Activated CD4-positive, CD25-positive, alpha-beta regulatory T cell treated with anti-CD3 and anti-CD28 coated beads, Interleukin-2, amount 50 U/mL, for 16 hours (primary cell): Measurements from ENCODE around the gene PIK3R6.
"Not testable (repeated sequence)": the region's sequence is repeated elsewhere in the genome, so short reads cannot be mapped to it uniquely, and the experiment has no call there.

Experiments
- DNase-seq: peaks from one replicate; pipeline ENCODE4 v3.0.0-alpha.2; 2020; ENCODE audit warnings: low read depth, low spot score

The PIK3R6 gene

GRCh38 chr17:8828517-8828875, 39.0 kb downstream of the PIK3R6 start:
- no peak for DNase-seq

- DNase-seq: no peak
Measured at GRCh38 chr17:8826808-8827435, 40.6 kb downstream of the PIK3R6 start.

GRCh38 chr17:8825802-8826201, 41.7 kb downstream of the PIK3R6 start:
- DNase-seq: no peak

- no peak for DNase-seq
Measured at GRCh38 chr17:8823279-8823678, 44.2 kb downstream of the PIK3R6 start.

GRCh38 chr17:8822401-8823035, 45.0 kb downstream of the PIK3R6 start:
- no peak for DNase-seq

GRCh38 chr17:8821446-8822105, 45.9 kb downstream of the PIK3R6 start:
- DNase-seq: no peak

GRCh38 chr17:8820311-8821010, 47.0 kb downstream of the PIK3R6 start:
- no peak for DNase-seq

- no peak for DNase-seq
Measured at GRCh38 chr17:8818654-8819330, 48.7 kb downstream of the PIK3R6 start.

- no peak for DNase-seq
Measured at GRCh38 chr17:8818047-8818446, 49.4 kb downstream of the PIK3R6 start.

GRCh38 chr17:8806926-8807550, 60.4 kb downstream of the PIK3R6 start:
- DNase-seq: no peak

GRCh38 chr17:8806253-8806925, 61.1 kb downstream of the PIK3R6 start:
- no peak for DNase-seq

GRCh38 chr17:8805396-8805795, 62.1 kb downstream of the PIK3R6 start:
- not testable (repeated sequence) for DNase-seq

- DNase-seq: no peak
Measured at GRCh38 chr17:8803531-8804420, 63.7 kb downstream of the PIK3R6 start.

GRCh38 chr17:8801135-8801840, 66.2 kb downstream of the PIK3R6 start:
- no peak for DNase-seq

- no peak for DNase-seq
Measured at GRCh38 chr17:8800656-8801055, 66.8 kb downstream of the PIK3R6 start.

- DNase-seq: no peak
Measured at GRCh38 chr17:8799570-8800212, 67.8 kb downstream of the PIK3R6 start.

- DNase-seq: no peak
Measured at GRCh38 chr17:8798846-8799569, 68.5 kb downstream of the PIK3R6 start, which contains the start of gene MFSD6L. MFSD6L (minus strand) TSS chr17:8799365; CDS start chr17:8799120, 245 bp downstream.
